GM04503 (cell line): ENCODE data around the gene SMARCC2.

Experiments
- DNase-seq: peaks from one replicate; pipeline ENCODE4 v3.0.0-alpha.2; 2012; ENCODE audit warnings: low read depth

The SMARCC2 gene

GRCh38 chr12:56208006-56208405, 18.7 kb upstream of the SMARCC2 start:
- no peak for DNase-seq

GRCh38 chr12:56206452-56207166, 17.3 kb upstream of the SMARCC2 start:
- DNase-seq, result no peak

- no peak for DNase-seq
Measured at GRCh38 chr12:56205445-56205844, 16.2 kb upstream of the SMARCC2 start.

- DNase-seq, result no peak
Measured at GRCh38 chr12:56204275-56204674, 15.0 kb upstream of the SMARCC2 start.

- no peak for DNase-seq
Measured at GRCh38 chr12:56202838-56203237, 13.6 kb upstream of the SMARCC2 start.

GRCh38 chr12:56202366-56202765, 13.1 kb upstream of the SMARCC2 start:
- no peak for DNase-seq

- no peak for DNase-seq
Measured at GRCh38 chr12:56198836-56199235, 9.6 kb upstream of the SMARCC2 start.

GRCh38 chr12:56197921-56198635, 8.8 kb upstream of the SMARCC2 start:
- no peak for DNase-seq

GRCh38 chr12:56196818-56197550, 7.7 kb upstream of the SMARCC2 start:
- peak; percentile 97 for DNase-seq

GRCh38 chr12:56193025-56193578, 3.8 kb upstream of the SMARCC2 start:
- DNase-seq, result no peak

GRCh38 chr12:56192582-56192981, 3.3 kb upstream of the SMARCC2 start:
- DNase-seq, result no peak

- DNase-seq, result no peak
Measured at GRCh38 chr12:56190695-56191155, 1.4 kb upstream of the SMARCC2 start.

GRCh38 chr12:56189918-56190694, 823 bp upstream of the SMARCC2 start:
- DNase-seq, result no peak

- no peak for DNase-seq
Measured at GRCh38 chr12:56188778-56189098, 545 bp downstream of the SMARCC2 start.

- no peak for DNase-seq
Measured at GRCh38 chr12:56188131-56188777, 1.0 kb downstream of the SMARCC2 start.

GRCh38 chr12:56186957-56187356, 2.3 kb downstream of the SMARCC2 start:
- DNase-seq, result no peak

- DNase-seq, result no peak
Measured at GRCh38 chr12:56178347-56178746, 10.9 kb downstream of the SMARCC2 start.

- DNase-seq, result no peak
Measured at GRCh38 chr12:56172839-56173238, 16.4 kb downstream of the SMARCC2 start.

GRCh38 chr12:56169229-56169759, 20.0 kb downstream of the SMARCC2 start:
- no peak for DNase-seq

- DNase-seq, result no peak
Measured at GRCh38 chr12:56165369-56165768, 23.9 kb downstream of the SMARCC2 start.

- DNase-seq, result no peak
Measured at GRCh38 chr12:56164345-56164729, 24.9 kb downstream of the SMARCC2 start.
